Ectodermal cell (in vitro differentiated cells): ENCODE measurements around the gene LATS1.
A peak's percentile ranks its signal among the peaks of the same experiment; 100 is the strongest.
"Not testable (repeated sequence)": the region's sequence is repeated elsewhere in the genome, so short reads cannot be mapped to it uniquely, and the experiment has no call there.

Source experiments
- H3K27ac ChIP-seq: 2 replicates; pipeline ENCODE4 v1.7.0; 2013; ENCODE audit warnings: mild to moderate bottlenecking, low read depth, low read length; ENCODE audit not compliant: insufficient read depth, poor library complexity, severe bottlenecking
- H3K27me3 ChIP-seq: 2 replicates; pipeline ENCODE4 v1.7.0; 2013; ENCODE audit warnings: mild to moderate bottlenecking, low read length; ENCODE audit not compliant: insufficient read depth, control insufficient read depth, poor library complexity, severe bottlenecking
- H3K36me3 ChIP-seq: one replicate; pipeline ENCODE4 v1.7.0; 2013; ENCODE audit warnings: low read length; ENCODE audit not compliant: control insufficient read depth, insufficient read depth
- H3K4me1 ChIP-seq: one replicate; pipeline ENCODE4 v1.7.0; 2013; ENCODE audit warnings: low read length; ENCODE audit not compliant: control insufficient read depth, insufficient read depth
- H3K4me3 ChIP-seq: 2 replicates; pipeline ENCODE4 v1.7.0; 2013; ENCODE audit warnings: low read depth, low read length, control low read depth; ENCODE audit not compliant: insufficient read depth
- H3K9me3 ChIP-seq: 2 replicates; pipeline ENCODE4 v1.7.0; 2013; ENCODE audit warnings: mild to moderate bottlenecking, low read length, moderate library complexity; ENCODE audit not compliant: control insufficient read depth
- WGBS, 2 experiments: methylation state at CpG; one replicate each; pipeline ENCODE4 v1.1.7; 2013; ENCODE audit warnings: missing lambda C conversion rate in 2 of 2; 5-methylcytosine and 5-hydroxymethylcytosine counted together

Gene LATS1

DNA sequence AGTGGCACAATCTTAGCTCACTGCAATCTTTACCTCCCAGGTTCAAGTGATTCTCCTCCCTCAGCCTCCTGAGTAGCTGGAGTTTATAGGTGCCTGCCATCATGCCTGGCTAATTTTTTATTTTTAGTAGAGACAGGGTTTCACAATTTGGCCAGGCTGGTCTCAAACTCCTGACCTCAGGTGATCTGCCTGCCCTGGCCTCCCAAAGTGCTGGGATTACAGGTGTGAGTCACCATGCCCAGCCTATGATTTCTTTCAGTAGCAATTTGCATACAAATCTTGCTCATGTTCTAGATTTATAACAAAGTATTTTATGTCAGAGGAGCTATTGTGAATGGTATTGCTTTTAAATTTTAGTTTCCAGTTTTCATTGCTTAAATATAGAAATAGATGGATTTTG is 45.6 kb downstream of the LATS1 start:
- H3K9me3 ChIP-seq, H3K4me1 ChIP-seq, H3K27me3 ChIP-seq, H3K27ac ChIP-seq, H3K4me3 ChIP-seq: not testable (repeated sequence)
- peaks cover 23% of the 10 kb centered on the region for H3K36me3 ChIP-seq

DNA sequence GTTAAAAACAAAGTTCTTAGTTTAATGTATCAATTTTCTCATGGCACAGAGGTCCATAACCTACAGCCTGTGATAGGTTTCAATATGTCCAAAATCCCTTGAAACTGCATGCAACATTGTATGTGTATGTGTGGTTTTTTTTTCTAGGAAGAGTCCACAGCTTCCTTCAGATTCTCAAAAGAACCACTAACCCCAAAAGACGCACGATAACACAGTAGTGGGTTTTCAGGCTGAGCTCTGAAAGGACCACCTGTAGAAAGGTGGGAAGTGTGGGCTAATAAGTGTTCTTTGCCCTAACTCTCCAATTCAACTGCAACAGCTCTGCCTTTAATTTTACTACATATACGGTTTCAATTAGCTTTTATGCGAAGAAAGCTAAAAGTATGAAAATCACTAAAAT is 57.9 kb downstream of the LATS1 start:
- Histone ChIP-seq H3K27ac (no peak overlapping the region), H3K4me3 (no peak overlapping the region), H3K4me1 (no peaks in the 10 kb centered on the region), H3K36me3 (peaks cover 12% of the 10 kb centered on the region), H3K9me3 (no peaks in the 10 kb centered on the region), H3K27me3 (no peaks in the 10 kb centered on the region)
- WGBS, 2 experiments: 96% methylated on average over 4 of the region's 4 CpGs

DNA sequence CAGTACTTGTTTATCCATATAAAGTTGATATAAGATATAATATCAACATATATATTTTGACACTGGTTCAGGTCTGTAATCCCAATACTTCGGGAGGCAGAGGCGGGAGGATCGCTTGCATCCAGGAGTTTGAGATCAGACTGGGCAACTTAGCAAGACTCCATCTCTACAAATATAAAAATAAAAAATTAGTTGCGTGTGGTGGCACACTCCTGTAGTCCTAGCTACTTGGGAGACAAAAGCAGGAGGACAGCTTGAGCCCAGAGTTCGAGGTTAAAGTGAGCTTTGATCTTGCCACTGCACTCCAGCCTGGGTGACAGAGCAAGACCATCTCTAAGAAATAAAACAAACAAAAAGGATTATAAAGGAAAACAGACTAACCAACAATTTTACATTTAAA is 60.5 kb downstream of the LATS1 start:
- H3K27me3 ChIP-seq: no peaks in the 10 kb centered on the region
- WGBS, 2 experiments: 97 to 99% methylated on average over 5 of the region's 5 CpGs
- no peaks in the 10 kb centered on the region for H3K4me1 ChIP-seq
- peaks cover 7% of the 10 kb centered on the region for H3K36me3 ChIP-seq
- no peak overlapping the region for H3K27ac ChIP-seq
- no peak overlapping the region for H3K4me3 ChIP-seq
- H3K9me3 ChIP-seq: no peaks in the 10 kb centered on the region

- no peaks in the 10 kb centered on the region for H3K9me3 ChIP-seq
- H3K4me3 ChIP-seq: no peak overlapping the region
- H3K27ac ChIP-seq: no peak overlapping the region
- no peaks in the 10 kb centered on the region for H3K4me1 ChIP-seq
- peaks cover 22% of the 10 kb centered on the region for H3K27me3 ChIP-seq
- no peaks in the 10 kb centered on the region for H3K36me3 ChIP-seq
These were observed 66.8 kb downstream of the LATS1 start for GRCh38 chr6:149651056-149651455.

GRCh38 chr6:149648148-149649145 is 69.5 kb downstream of the LATS1 start, which contains the start of gene KATNA1:
KATNA1 (minus strand) TSS chr6:149648714; CDS start chr6:149638547, 10,167 bp downstream.
- 2% methylated on average over 69 of the region's 69 CpGs for WGBS, 2 experiments
- no peaks in the 10 kb centered on the region for H3K36me3 ChIP-seq
- peak within 1 kb of the TSS; percentile 89 for H3K4me3 ChIP-seq
- H3K4me1 ChIP-seq: no peaks in the 10 kb centered on the region
- H3K27ac ChIP-seq: no peak within 1 kb of the TSS
- peaks cover 25% of the 10 kb centered on the region for H3K27me3 ChIP-seq
- H3K9me3 ChIP-seq: no peaks in the 10 kb centered on the region

DNA sequence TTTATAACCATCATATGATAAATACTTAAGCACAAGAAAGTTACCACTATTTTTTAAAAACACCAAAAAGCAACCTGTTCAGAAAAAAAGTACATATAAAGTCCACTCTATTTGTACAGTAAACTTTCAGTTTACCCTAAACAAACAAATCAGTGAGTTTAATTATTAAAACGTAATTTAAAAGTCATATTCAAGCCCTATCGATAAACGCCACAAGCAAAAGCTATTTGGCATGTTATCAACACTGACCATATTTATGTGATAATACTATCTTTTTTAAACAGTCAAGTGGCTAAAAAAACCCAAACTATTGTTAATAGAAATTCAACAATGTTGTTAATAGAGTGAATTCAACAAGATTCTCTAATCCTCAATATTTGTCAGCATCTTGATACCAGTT is 71.3 kb downstream of the LATS1 start:
- Histone ChIP-seq H3K9me3 (no peaks in the 10 kb centered on the region), H3K4me1 (no peaks in the 10 kb centered on the region), H3K27me3 (peaks cover 25% of the 10 kb centered on the region), H3K36me3 (no peaks in the 10 kb centered on the region), H3K4me3 (peak overlapping the region; percentile 89), H3K27ac (no peak overlapping the region)
- WGBS, 2 experiments: 94% methylated on average over 3 of the region's 3 CpGs; no CpG with 5 or more reads in 1 of the 2 experiments

- Histone ChIP-seq H3K4me3 (no peak overlapping the region), H3K27ac (no peak overlapping the region), H3K4me1 (no peaks in the 10 kb centered on the region), H3K27me3 (peaks cover 23% of the 10 kb centered on the region), H3K36me3 (no peaks in the 10 kb centered on the region), H3K9me3 (no peaks in the 10 kb centered on the region)
- 95 to 98% methylated on average over 1 of the region's 1 CpG for WGBS, 2 experiments
These were observed 74.9 kb downstream of the LATS1 start for GRCh38 chr6:149642829-149643580.

DNA sequence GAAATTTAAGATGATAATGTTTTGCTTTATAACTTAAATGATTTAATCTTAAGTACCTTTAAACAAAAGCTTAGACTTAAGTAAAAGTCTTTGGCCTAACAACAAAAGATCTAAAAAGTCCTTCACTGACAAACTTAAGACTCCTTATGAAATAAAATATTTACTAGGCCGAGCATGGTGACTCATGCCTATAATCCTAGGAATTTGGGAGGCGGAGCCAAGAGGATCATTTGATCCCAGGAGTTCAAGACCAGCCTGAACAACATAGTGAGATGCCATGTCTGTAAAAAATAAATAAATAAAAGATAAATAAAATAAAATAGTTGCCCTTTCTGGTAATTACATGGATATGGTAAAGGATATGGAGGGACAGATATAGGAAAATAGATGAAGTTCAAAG is 81.8 kb downstream of the LATS1 start:
- Histone ChIP-seq H3K27me3 (no peaks in the 10 kb centered on the region), H3K4me1 (no peaks in the 10 kb centered on the region), H3K27ac (no peak overlapping the region), H3K9me3 (no peaks in the 10 kb centered on the region), H3K36me3 (no peaks in the 10 kb centered on the region), H3K4me3 (no peak overlapping the region)
- 90 to 96% methylated on average over 2 of the region's 2 CpGs for WGBS, 2 experiments

DNA sequence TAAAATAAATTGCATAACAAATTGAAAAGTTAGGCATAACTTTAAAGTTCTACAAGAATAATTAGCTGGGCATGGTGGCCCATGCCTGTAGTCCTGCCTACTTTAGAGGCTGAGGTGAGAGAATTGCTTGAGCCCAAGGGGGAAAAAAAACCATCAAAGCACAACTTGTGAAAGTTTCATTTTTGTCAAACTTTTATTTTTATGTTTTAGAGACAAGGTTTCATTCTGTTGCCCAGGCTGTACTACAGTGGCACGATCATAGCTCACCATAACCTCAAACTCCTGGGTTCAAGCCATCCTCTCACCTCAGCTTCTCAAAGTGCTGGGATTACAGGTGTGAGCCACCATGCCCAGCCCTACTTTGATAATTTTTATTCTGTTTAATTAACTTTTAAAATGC is 83.6 kb downstream of the LATS1 start:
- Histone ChIP-seq H3K4me1 (no peaks in the 10 kb centered on the region), H3K9me3 (no peaks in the 10 kb centered on the region), H3K36me3 (no peaks in the 10 kb centered on the region), H3K27ac (no peak overlapping the region), H3K4me3 (no peak overlapping the region), H3K27me3 (no peaks in the 10 kb centered on the region)
- WGBS, 2 experiments: 85 to 87% methylated on average over 1 of the region's 1 CpG

- WGBS, 2 experiments: 95 to 97% methylated on average over 4 of the region's 4 CpGs
- H3K27me3 ChIP-seq: no peaks in the 10 kb centered on the region
- H3K4me1 ChIP-seq: no peaks in the 10 kb centered on the region
- H3K27ac ChIP-seq: no peak overlapping the region
- H3K4me3 ChIP-seq: no peak overlapping the region
- H3K9me3 ChIP-seq: no peaks in the 10 kb centered on the region
- H3K36me3 ChIP-seq: no peaks in the 10 kb centered on the region
These were observed 88.9 kb downstream of the LATS1 start for GRCh38 chr6:149628875-149629510.
